H9 (cell line): Measurements from ENCODE around the gene IFITM1. TPM values are rescaled to one million over a fixed set of nuclear protein-coding genes. Genes with fewer than 3 reads are reported as not detected.

Experiments used
- DNase-seq: peaks from one replicate; pipeline ENCODE4 v3.0.0-alpha.2; 2017
- H2AFZ ChIP-seq: one replicate; pipeline ENCODE4 v1.6.1; 2013; ENCODE audit warnings: mild to moderate bottlenecking, low read length, control low read depth, moderate library complexity
- H2AK5ac ChIP-seq: 2 replicates; pipeline ENCODE4 v1.6.1; 2013; ENCODE audit warnings: low read length, control low read depth, mixed read lengths; ENCODE audit not compliant: insufficient read length
- H2BK120ac ChIP-seq: one replicate; pipeline ENCODE4 v1.6.1; 2013; ENCODE audit warnings: low read depth, mild to moderate bottlenecking, low read length, control low read depth, inconsistent platforms; ENCODE audit not compliant: poor library complexity, severe bottlenecking
- H2BK12ac ChIP-seq: 2 replicates; pipeline ENCODE4 v1.6.1; 2013; ENCODE audit warnings: low read length, control low read depth, mixed read lengths, low read depth; ENCODE audit not compliant: insufficient read length
- H2BK15ac ChIP-seq: 2 replicates; pipeline ENCODE4 v1.6.1; 2013; ENCODE audit warnings: low read depth, low read length, control low read depth
- H2BK20ac ChIP-seq: one replicate; pipeline ENCODE4 v1.6.1; 2013; ENCODE audit warnings: low read depth, mild to moderate bottlenecking, low read length, control low read depth, inconsistent platforms; ENCODE audit not compliant: poor library complexity, severe bottlenecking
- H2BK5ac ChIP-seq: 2 replicates; pipeline ENCODE4 v1.6.1; 2013; ENCODE audit warnings: low read length, control low read depth, mixed read lengths; ENCODE audit not compliant: insufficient read length
- H3K14ac ChIP-seq: 2 replicates; pipeline ENCODE4 v1.6.1; 2013; ENCODE audit warnings: low read length, control low read depth; ENCODE audit not compliant: insufficient read depth
- H3K18ac ChIP-seq: 2 replicates; pipeline ENCODE4 v1.6.1; 2013; ENCODE audit warnings: low read depth, mild to moderate bottlenecking, mixed read lengths, low read length, control low read depth; ENCODE audit not compliant: insufficient read length
- H3K23ac ChIP-seq: 2 replicates; pipeline ENCODE4 v1.6.1; 2013; ENCODE audit warnings: low read length, control low read depth, mixed read lengths, low read depth; ENCODE audit not compliant: insufficient read length
- H3K23me2 ChIP-seq: 2 replicates; pipeline ENCODE4 v1.6.1; 2013; ENCODE audit warnings: low read depth, mild to moderate bottlenecking, mixed read lengths, low read length, control low read depth; ENCODE audit not compliant: insufficient read length, poor library complexity, severe bottlenecking
- H3K27ac ChIP-seq: 2 replicates; pipeline ENCODE4 v1.5.1; 2013; ENCODE audit warnings: low read length, control low read depth, mixed read lengths, low read depth; ENCODE audit not compliant: insufficient read length
- H3K27me3 ChIP-seq: 2 replicates; pipeline ENCODE4 v1.6.1; 2013; ENCODE audit warnings: low read length, control low read depth, inconsistent platforms; ENCODE audit not compliant: insufficient read depth
- H3K4ac ChIP-seq: 2 replicates; pipeline ENCODE4 v1.6.1; 2013; ENCODE audit warnings: low read depth, mild to moderate bottlenecking, control low read depth, inconsistent platforms, low read length, moderate library complexity
- H3K4me1 ChIP-seq: 2 replicates; pipeline ENCODE4 v1.6.1; 2013; ENCODE audit warnings: low read length, control low read depth, inconsistent platforms; ENCODE audit not compliant: insufficient read depth
- H3K4me2 ChIP-seq: 2 replicates; pipeline ENCODE4 v1.6.1; 2013; ENCODE audit warnings: low read length, control low read depth, mixed read lengths; ENCODE audit not compliant: insufficient read length, insufficient read depth
- H3K56ac ChIP-seq: 2 replicates; pipeline ENCODE4 v1.6.1; 2013; ENCODE audit warnings: low read depth, mild to moderate bottlenecking, mixed read lengths, low read length, control low read depth; ENCODE audit not compliant: insufficient read length
- H3K79me1 ChIP-seq: 2 replicates; pipeline ENCODE4 v1.6.1; 2013; ENCODE audit warnings: low read depth, mild to moderate bottlenecking, moderate library complexity, low read length, control low read depth, inconsistent platforms; ENCODE audit not compliant: insufficient read depth, poor library complexity, severe bottlenecking
- H3K79me2 ChIP-seq: 2 replicates; pipeline ENCODE4 v1.6.1; 2013; ENCODE audit warnings: low read length, control low read depth, inconsistent platforms; ENCODE audit not compliant: insufficient read depth
- H3K9ac ChIP-seq: 2 replicates; pipeline ENCODE4 v1.6.1; 2013; ENCODE audit warnings: low read length, control low read depth, mixed read lengths; ENCODE audit not compliant: insufficient read length; ENCODE audit errors: extremely low read depth
- H3K9me3 ChIP-seq: one replicate; pipeline ENCODE4 v1.6.1; 2013; ENCODE audit warnings: low read depth, low read length, inconsistent platforms; ENCODE audit not compliant: control insufficient read depth
- H3T11ph ChIP-seq: one replicate; pipeline ENCODE4 v1.6.1; 2013; ENCODE audit warnings: mild to moderate bottlenecking, low read length, control low read depth, inconsistent platforms
- H4K20me1 ChIP-seq: one replicate; pipeline ENCODE4 v1.6.1; 2013; ENCODE audit not compliant: control insufficient read depth, insufficient read length, insufficient read depth
- H4K5ac ChIP-seq: 2 replicates; pipeline ENCODE4 v1.6.1; 2013; ENCODE audit warnings: low read depth, mild to moderate bottlenecking, mixed read lengths, low read length, control low read depth; ENCODE audit not compliant: insufficient read length
- H4K8ac ChIP-seq: replicated peaks from 2 replicates; pipeline ENCODE4 v1.6.1; 2013; ENCODE audit warnings: low read length, control low read depth, mixed read lengths, low read depth; ENCODE audit not compliant: insufficient read length
- H4K91ac ChIP-seq: 2 replicates; pipeline ENCODE4 v1.6.1; 2013; ENCODE audit warnings: low read depth, mild to moderate bottlenecking, moderate library complexity, mixed read lengths, low read length, control low read depth; ENCODE audit not compliant: insufficient read length
- H3K27ac Mint-ChIP-seq, 3 experiments: 2 replicates in 2 of 3; 3 replicates in 1 of 3; pipeline ENCODE4 v1.8.0; 2020 to 2021; ENCODE audit warnings: mixed read lengths in 3 of 3, mild to moderate bottlenecking in 1 of 3, moderate library complexity in 1 of 3
- H3K27me3 Mint-ChIP-seq: 2 replicates; pipeline ENCODE4 v1.8.0; 2021; ENCODE audit warnings: low read depth, mild to moderate bottlenecking, moderate library complexity, mixed read lengths
- H3K36me3 Mint-ChIP-seq, 3 experiments: 2 replicates in 2 of 3; 3 replicates in 1 of 3; pipeline ENCODE4 v1.8.0; 2020 to 2021; ENCODE audit warnings: low read depth in 3 of 3, mixed read lengths in 3 of 3; ENCODE audit not compliant: insufficient read depth in 1 of 3
- H3K4me1 Mint-ChIP-seq, 2 experiments: 2 replicates each; pipeline ENCODE4 v1.8.0; 2020; ENCODE audit warnings: mixed read lengths in 2 of 2
- H3K4me3 Mint-ChIP-seq, 2 experiments: 2 replicates in 1 of 2; 3 replicates in 1 of 2; pipeline ENCODE4 v1.8.0; 2020 to 2021; ENCODE audit warnings: mild to moderate bottlenecking in 2 of 2, mixed read lengths in 2 of 2, moderate library complexity in 1 of 2
- H3K9me3 Mint-ChIP-seq, 2 experiments: 2 replicates in 1 of 2; 3 replicates in 1 of 2; pipeline ENCODE4 v1.8.0; 2020; ENCODE audit warnings: mild to moderate bottlenecking in 2 of 2, mixed read lengths in 2 of 2, moderate library complexity in 1 of 2
- total RNA-seq: library from RNA; stranded (reverse); gene quantifications from 2 replicates; pipeline ENCODE4 v1.2.1, GENCODE V29; 2021
- TF ChIP-seq, protein P1 (sequence below): fragments of 200-600 bp; sonication (generic); conservative IDR thresholded peaks from 3 replicates; pipeline ENCODE4 v1.8.0; 2021; ENCODE audit warnings: antibody characterized with exemption, mild to moderate bottlenecking

IFITM1 gene
- total RNA-seq, 1 experiment from 2014 or later = 500 TPM

DNA sequence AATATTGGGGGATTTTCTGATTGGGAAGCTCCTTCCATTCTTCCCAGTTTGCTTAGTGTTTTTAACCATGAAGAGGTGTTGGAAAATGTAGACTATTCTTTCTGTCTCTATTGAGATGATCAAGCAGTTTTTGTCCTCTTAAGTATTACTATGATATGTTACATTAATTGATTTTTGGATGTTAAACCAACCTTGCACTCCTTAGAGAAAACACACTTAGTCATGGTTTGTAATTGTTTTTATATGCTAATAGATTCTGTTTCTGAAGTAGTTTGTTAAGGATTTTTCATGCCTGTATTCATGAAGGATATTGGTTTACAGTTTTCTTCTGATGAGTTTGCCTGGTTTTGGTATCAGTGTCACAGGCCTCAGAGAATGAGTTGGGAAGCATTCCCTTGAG lies 37.6 kb upstream of the IFITM1 start:
- no peak overlapping the region for H3K27ac ChIP-seq
- H4K91ac ChIP-seq = no peak overlapping the region
- H4K8ac ChIP-seq = no peak overlapping the region
- H3K9me3 ChIP-seq = no peaks in the 10 kb centered on the region
- Mint-ChIP-seq H3K27me3 (peaks cover 7% of the 10 kb centered on the region), H3K36me3 (no peaks in the 10 kb centered on the region), H3K27ac (no peak overlapping the region), H3K4me3 (no peak overlapping the region), H3K4me1 (peaks cover 21 to 28% of the 10 kb centered on the region in 2 experiments), H3K9me3 (peaks cover 3% of the 10 kb centered on the region in 2 experiments; a peak in 3 of 5 replicates)
- no peak overlapping the region for H3K14ac ChIP-seq
- H2AFZ ChIP-seq = no peak overlapping the region
- H3K4me2 ChIP-seq = no peak overlapping the region
- H2BK120ac ChIP-seq = no peak overlapping the region
- no peaks in the 10 kb centered on the region for H3K23me2 ChIP-seq
- TF ChIP-seq, protein P1, sequence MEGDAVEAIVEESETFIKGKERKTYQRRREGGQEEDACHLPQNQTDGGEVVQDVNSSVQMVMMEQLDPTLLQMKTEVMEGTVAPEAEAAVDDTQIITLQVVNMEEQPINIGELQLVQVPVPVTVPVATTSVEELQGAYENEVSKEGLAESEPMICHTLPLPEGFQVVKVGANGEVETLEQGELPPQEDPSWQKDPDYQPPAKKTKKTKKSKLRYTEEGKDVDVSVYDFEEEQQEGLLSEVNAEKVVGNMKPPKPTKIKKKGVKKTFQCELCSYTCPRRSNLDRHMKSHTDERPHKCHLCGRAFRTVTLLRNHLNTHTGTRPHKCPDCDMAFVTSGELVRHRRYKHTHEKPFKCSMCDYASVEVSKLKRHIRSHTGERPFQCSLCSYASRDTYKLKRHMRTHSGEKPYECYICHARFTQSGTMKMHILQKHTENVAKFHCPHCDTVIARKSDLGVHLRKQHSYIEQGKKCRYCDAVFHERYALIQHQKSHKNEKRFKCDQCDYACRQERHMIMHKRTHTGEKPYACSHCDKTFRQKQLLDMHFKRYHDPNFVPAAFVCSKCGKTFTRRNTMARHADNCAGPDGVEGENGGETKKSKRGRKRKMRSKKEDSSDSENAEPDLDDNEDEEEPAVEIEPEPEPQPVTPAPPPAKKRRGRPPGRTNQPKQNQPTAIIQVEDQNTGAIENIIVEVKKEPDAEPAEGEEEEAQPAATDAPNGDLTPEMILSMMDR = no peak
- H3K9ac ChIP-seq = no peak overlapping the region
- H3K79me1 ChIP-seq = no peaks in the 10 kb centered on the region
- H3K23ac ChIP-seq = no peak overlapping the region
- H3K56ac ChIP-seq = no peak overlapping the region
- no peak overlapping the region for H2BK12ac ChIP-seq
- H3K4ac ChIP-seq = no peak overlapping the region
- DNase-seq = no peak
- H3K27me3 ChIP-seq = no peaks in the 10 kb centered on the region
- H4K20me1 ChIP-seq = no peaks in the 10 kb centered on the region
- H3K4me1 ChIP-seq = no peaks in the 10 kb centered on the region
- H3K79me2 ChIP-seq = no peaks in the 10 kb centered on the region
- H2BK15ac ChIP-seq = no peak overlapping the region
- no peak overlapping the region for H2BK5ac ChIP-seq
- H3K18ac ChIP-seq = no peak overlapping the region
- no peak overlapping the region for H3T11ph ChIP-seq
- H2AK5ac ChIP-seq = no peak overlapping the region
- no peak overlapping the region for H4K5ac ChIP-seq
- H2BK20ac ChIP-seq = no peak overlapping the region
